HEK293 (cell line): ENCODE results near the gene AIFM3.

Source experiments
- REPIN1 ChIP-seq: fragments of 450-650 bp; formaldehyde crosslinking; IDR thresholded peaks from 2 replicates; pipeline ENCODE4 v1.5.1; 2017; ENCODE audit warnings: missing biosample characterization, missing genetic modification characterization, low read depth
- SETDB1 ChIP-seq: IDR thresholded peaks from one replicate; pipeline ENCODE4 v1.6.1; 2017; ENCODE audit warnings: mild to moderate bottlenecking, low read length, moderate library complexity, mixed read lengths; ENCODE audit not compliant: insufficient read length
- YY1 ChIP-seq: fragments of 450-650 bp; formaldehyde crosslinking; IDR thresholded peaks from 2 replicates; pipeline ENCODE4 v1.5.1; 2018; ENCODE audit warnings: missing biosample characterization, missing genetic modification characterization
- ZFP3 ChIP-seq: fragments of 450-650 bp; formaldehyde crosslinking; IDR thresholded peaks from 2 replicates; pipeline ENCODE4 v1.5.1; 2016; ENCODE audit warnings: low read depth, missing biosample characterization, missing genetic modification characterization
- ZFP41 ChIP-seq: fragments of 450-650 bp; formaldehyde crosslinking; IDR thresholded peaks from 2 replicates; pipeline ENCODE4 v1.5.1; 2016; ENCODE audit warnings: missing biosample characterization, missing genetic modification characterization, borderline replicate concordance
- ZNF112 ChIP-seq: fragments of 450-650 bp; formaldehyde crosslinking; IDR thresholded peaks from 2 replicates; pipeline ENCODE4 v1.5.0; 2017; ENCODE audit warnings: missing biosample characterization, missing genetic modification characterization
- ZNF549 ChIP-seq: fragments of 450-650 bp; IDR thresholded peaks from 2 replicates; pipeline ENCODE4 v1.5.1; 2018; ENCODE audit warnings: missing biosample characterization, missing genetic modification characterization, mild to moderate bottlenecking, inconsistent platforms, moderate library complexity
- TF ChIP-seq, protein P1 (sequence below): fragments of 450-650 bp; formaldehyde crosslinking; IDR thresholded peaks from 2 replicates; pipeline ENCODE4 v1.5.1; 2016; ENCODE audit warnings: missing biosample characterization, missing genetic modification characterization
- TF ChIP-seq, protein P2 (sequence below): fragments of 450-650 bp; formaldehyde crosslinking; IDR thresholded peaks from 2 replicates; pipeline ENCODE4 v1.5.1; 2016; ENCODE audit warnings: missing biosample characterization, missing genetic modification characterization
- TF ChIP-seq, protein P3 (sequence below): fragments of 450-650 bp; IDR thresholded peaks from 2 replicates; pipeline ENCODE4 v1.5.1; 2018; ENCODE audit warnings: missing biosample characterization, mild to moderate bottlenecking, missing genetic modification characterization
- TF ChIP-seq, protein P4 (sequence below): fragments of 450-650 bp; formaldehyde crosslinking; IDR thresholded peaks from 2 replicates; pipeline ENCODE4 v1.5.1; 2016; ENCODE audit warnings: missing biosample characterization, missing genetic modification characterization
- TF ChIP-seq, protein P5 (sequence below): fragments of 450-650 bp; formaldehyde crosslinking; IDR thresholded peaks from 2 replicates; pipeline ENCODE4 v1.5.1; 2016; ENCODE audit warnings: missing biosample characterization, missing genetic modification characterization
- TF ChIP-seq, protein P6 (sequence below): fragments of 450-650 bp; formaldehyde crosslinking; conservative IDR thresholded peaks from 2 replicates; pipeline ENCODE4 v1.5.1; 2016; ENCODE audit warnings: low read depth, missing biosample characterization, missing genetic modification characterization

DNA sequence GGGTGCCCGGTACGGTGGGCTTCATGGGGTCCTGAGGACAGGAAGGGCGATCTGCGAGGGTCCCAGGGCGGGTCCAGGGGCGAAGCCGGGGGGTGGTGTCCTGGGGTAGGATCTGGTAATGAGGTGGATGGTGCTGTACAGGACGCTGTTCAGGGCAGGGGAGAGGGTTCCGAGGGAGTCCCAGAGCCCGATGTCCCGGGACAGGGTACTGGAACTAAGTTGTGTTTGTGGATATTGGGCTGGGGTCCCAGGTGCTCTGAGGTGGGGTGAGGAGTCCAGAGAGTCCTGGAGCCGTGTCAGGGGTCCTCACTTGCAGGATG lies 15.5 kb downstream of the AIFM3 start:
- TF ChIP-seq, protein P1, sequence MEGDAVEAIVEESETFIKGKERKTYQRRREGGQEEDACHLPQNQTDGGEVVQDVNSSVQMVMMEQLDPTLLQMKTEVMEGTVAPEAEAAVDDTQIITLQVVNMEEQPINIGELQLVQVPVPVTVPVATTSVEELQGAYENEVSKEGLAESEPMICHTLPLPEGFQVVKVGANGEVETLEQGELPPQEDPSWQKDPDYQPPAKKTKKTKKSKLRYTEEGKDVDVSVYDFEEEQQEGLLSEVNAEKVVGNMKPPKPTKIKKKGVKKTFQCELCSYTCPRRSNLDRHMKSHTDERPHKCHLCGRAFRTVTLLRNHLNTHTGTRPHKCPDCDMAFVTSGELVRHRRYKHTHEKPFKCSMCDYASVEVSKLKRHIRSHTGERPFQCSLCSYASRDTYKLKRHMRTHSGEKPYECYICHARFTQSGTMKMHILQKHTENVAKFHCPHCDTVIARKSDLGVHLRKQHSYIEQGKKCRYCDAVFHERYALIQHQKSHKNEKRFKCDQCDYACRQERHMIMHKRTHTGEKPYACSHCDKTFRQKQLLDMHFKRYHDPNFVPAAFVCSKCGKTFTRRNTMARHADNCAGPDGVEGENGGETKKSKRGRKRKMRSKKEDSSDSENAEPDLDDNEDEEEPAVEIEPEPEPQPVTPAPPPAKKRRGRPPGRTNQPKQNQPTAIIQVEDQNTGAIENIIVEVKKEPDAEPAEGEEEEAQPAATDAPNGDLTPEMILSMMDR (tag by site-specific recombination): no peak
- TF ChIP-seq YY1 (tag by site-specific recombination) (no peak), ZNF549 (tag by site-specific recombination) (no peak), REPIN1 (tag by site-specific recombination) (no peak), ZNF112 (tag by site-specific recombination) (no peak), ZFP3 (tag by site-specific recombination) (no peak), ZFP41 (no peak), SETDB1 (no peak)
- TF ChIP-seq, protein P2, sequence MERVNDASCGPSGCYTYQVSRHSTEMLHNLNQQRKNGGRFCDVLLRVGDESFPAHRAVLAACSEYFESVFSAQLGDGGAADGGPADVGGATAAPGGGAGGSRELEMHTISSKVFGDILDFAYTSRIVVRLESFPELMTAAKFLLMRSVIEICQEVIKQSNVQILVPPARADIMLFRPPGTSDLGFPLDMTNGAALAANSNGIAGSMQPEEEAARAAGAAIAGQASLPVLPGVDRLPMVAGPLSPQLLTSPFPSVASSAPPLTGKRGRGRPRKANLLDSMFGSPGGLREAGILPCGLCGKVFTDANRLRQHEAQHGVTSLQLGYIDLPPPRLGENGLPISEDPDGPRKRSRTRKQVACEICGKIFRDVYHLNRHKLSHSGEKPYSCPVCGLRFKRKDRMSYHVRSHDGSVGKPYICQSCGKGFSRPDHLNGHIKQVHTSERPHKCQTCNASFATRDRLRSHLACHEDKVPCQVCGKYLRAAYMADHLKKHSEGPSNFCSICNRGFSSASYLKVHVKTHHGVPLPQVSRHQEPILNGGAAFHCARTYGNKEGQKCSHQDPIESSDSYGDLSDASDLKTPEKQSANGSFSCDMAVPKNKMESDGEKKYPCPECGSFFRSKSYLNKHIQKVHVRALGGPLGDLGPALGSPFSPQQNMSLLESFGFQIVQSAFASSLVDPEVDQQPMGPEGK: no peak
- TF ChIP-seq, protein P3, sequence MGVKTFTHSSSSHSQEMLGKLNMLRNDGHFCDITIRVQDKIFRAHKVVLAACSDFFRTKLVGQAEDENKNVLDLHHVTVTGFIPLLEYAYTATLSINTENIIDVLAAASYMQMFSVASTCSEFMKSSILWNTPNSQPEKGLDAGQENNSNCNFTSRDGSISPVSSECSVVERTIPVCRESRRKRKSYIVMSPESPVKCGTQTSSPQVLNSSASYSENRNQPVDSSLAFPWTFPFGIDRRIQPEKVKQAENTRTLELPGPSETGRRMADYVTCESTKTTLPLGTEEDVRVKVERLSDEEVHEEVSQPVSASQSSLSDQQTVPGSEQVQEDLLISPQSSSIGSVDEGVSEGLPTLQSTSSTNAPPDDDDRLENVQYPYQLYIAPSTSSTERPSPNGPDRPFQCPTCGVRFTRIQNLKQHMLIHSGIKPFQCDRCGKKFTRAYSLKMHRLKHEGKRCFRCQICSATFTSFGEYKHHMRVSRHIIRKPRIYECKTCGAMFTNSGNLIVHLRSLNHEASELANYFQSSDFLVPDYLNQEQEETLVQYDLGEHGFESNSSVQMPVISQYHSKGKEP (tag by site-specific recombination): no peak
- TF ChIP-seq, protein P4, sequence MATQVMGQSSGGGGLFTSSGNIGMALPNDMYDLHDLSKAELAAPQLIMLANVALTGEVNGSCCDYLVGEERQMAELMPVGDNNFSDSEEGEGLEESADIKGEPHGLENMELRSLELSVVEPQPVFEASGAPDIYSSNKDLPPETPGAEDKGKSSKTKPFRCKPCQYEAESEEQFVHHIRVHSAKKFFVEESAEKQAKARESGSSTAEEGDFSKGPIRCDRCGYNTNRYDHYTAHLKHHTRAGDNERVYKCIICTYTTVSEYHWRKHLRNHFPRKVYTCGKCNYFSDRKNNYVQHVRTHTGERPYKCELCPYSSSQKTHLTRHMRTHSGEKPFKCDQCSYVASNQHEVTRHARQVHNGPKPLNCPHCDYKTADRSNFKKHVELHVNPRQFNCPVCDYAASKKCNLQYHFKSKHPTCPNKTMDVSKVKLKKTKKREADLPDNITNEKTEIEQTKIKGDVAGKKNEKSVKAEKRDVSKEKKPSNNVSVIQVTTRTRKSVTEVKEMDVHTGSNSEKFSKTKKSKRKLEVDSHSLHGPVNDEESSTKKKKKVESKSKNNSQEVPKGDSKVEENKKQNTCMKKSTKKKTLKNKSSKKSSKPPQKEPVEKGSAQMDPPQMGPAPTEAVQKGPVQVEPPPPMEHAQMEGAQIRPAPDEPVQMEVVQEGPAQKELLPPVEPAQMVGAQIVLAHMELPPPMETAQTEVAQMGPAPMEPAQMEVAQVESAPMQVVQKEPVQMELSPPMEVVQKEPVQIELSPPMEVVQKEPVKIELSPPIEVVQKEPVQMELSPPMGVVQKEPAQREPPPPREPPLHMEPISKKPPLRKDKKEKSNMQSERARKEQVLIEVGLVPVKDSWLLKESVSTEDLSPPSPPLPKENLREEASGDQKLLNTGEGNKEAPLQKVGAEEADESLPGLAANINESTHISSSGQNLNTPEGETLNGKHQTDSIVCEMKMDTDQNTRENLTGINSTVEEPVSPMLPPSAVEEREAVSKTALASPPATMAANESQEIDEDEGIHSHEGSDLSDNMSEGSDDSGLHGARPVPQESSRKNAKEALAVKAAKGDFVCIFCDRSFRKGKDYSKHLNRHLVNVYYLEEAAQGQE (tag by site-specific recombination): no peak
- TF ChIP-seq, protein P5, sequence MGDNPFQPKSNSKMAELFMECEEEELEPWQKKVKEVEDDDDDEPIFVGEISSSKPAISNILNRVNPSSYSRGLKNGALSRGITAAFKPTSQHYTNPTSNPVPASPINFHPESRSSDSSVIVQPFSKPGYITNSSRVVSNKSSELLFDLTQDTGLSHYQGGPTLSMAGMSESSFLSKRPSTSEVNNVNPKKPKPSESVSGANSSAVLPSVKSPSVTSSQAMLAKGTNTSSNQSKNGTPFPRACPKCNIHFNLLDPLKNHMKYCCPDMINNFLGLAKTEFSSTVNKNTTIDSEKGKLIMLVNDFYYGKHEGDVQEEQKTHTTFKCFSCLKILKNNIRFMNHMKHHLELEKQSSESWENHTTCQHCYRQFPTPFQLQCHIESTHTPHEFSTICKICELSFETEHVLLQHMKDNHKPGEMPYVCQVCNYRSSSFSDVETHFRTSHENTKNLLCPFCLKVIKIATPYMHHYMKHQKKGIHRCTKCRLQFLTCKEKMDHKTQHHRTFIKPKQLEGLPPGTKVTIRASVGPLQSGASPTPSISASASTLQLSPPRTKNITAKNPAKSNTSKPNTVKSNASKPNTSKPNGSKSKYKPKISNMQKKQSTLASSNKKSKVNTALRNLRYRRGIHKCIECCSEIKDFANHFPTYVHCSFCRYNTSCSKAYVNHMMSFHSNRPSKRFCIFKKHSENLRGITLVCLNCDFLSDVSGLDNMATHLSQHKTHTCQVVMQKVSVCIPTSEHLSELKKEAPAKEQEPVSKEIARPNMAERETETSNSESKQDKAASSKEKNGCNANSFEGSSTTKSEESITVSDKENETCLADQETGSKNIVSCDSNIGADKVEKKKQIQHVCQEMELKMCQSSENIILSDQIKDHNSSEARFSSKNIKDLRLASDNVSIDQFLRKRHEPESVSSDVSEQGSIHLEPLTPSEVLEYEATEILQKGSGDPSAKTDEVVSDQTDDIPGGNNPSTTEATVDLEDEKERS: no peak
- TF ChIP-seq, protein P6, sequence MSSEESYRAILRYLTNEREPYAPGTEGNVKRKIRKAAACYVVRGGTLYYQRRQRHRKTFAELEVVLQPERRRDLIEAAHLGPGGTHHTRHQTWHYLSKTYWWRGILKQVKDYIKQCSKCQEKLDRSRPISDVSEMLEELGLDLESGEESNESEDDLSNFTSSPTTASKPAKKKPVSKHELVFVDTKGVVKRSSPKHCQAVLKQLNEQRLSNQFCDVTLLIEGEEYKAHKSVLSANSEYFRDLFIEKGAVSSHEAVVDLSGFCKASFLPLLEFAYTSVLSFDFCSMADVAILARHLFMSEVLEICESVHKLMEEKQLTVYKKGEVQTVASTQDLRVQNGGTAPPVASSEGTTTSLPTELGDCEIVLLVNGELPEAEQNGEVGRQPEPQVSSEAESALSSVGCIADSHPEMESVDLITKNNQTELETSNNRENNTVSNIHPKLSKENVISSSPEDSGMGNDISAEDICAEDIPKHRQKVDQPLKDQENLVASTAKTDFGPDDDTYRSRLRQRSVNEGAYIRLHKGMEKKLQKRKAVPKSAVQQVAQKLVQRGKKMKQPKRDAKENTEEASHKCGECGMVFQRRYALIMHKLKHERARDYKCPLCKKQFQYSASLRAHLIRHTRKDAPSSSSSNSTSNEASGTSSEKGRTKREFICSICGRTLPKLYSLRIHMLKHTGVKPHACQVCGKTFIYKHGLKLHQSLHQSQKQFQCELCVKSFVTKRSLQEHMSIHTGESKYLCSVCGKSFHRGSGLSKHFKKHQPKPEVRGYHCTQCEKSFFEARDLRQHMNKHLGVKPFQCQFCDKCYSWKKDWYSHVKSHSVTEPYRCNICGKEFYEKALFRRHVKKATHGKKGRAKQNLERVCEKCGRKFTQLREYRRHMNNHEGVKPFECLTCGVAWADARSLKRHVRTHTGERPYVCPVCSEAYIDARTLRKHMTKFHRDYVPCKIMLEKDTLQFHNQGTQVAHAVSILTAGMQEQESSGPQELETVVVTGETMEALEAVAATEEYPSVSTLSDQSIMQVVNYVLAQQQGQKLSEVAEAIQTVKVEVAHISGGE (tag by site-specific recombination): no peak
